Esophagus squamous epithelium (tissue), 5 donors: ENCODE measurements around the gene TMEM11. TPM values are rescaled to one million over a fixed set of nuclear protein-coding genes. Genes with fewer than 3 reads are reported as not detected.

ENCODE experiments used
- DNase-seq: peaks from one replicate; lab custom pipeline; 2025; lab: John Stamatoyannopoulos, UW
- H3K27ac ChIP-seq, 4 donors: fragments of 200-600 bp; sonication (generic); one replicate each; pipeline ENCODE4 v1.5.1; 2016 to 2019; ENCODE audit warnings: mild to moderate bottlenecking in 1 of 4
- H3K27me3 ChIP-seq, 4 donors: fragments of 200-600 bp; sonication (generic); 1 replicate in 3 of 4; 2 replicates in 1 of 4; pipeline versions ENCODE4 v1.5.1 to v1.6.0; 2017 to 2021; ENCODE audit warnings: antibody characterized with exemption in 1 of 4
- H3K36me3 ChIP-seq, 3 donors: fragments of 200-600 bp; sonication (generic); one replicate each; pipeline ENCODE4 v1.5.1; 2016 to 2019
- H3K4me1 ChIP-seq, 3 donors: fragments of 200-600 bp; sonication (generic); one replicate each; pipeline ENCODE4 v1.5.1; 2017 to 2019
- H3K4me3 ChIP-seq, 4 donors: fragments of 200-600 bp; sonication (generic); 1 replicate in 3 of 4; 2 replicates in 1 of 4; pipeline ENCODE4 v1.5.1; 2016 to 2019; ENCODE audit warnings: mild to moderate bottlenecking in 2 of 4, moderate library complexity in 1 of 4
- H3K9me3 ChIP-seq, 3 donors: fragments of 200-600 bp; sonication (generic); one replicate each; pipeline ENCODE4 v1.5.1; 2016 to 2019
- CTCF ChIP-seq, 6 experiments: fragments of 450-650 bp in 4 of 6; fragments of 200-600 bp in 2 of 6; sonication (generic) in 2 of 6; IDR thresholded peaks; one replicate each; pipeline ENCODE4 v1.5.1; 2016 to 2019; ENCODE audit warnings: antibody characterized with exemption in 6 of 6, mild to moderate bottlenecking in 4 of 6, moderate library complexity in 4 of 6
- POLR2A ChIP-seq, 4 donors: fragments of 450-650 bp; IDR thresholded peaks; one replicate each; pipeline ENCODE4 v1.6.1; 2017; ENCODE audit warnings: antibody characterized with exemption in 4 of 4, mild to moderate bottlenecking in 4 of 4, moderate library complexity in 3 of 4
- WGBS, 2 donors: methylation state at CpG; one replicate each; pipeline ENCODE4 v1.1.5; 2018; 5-methylcytosine and 5-hydroxymethylcytosine counted together
- intact Hi-C: fragments of 100-400 bp; cut with DNase I; formaldehyde crosslinking; loops from one replicate; pipeline ENCODE4 v1.15.0; 2022
- small RNA-seq, 4 donors: library from RNA; depleted of rRNA; stranded (forward); fragments of <200 nt; gene quantifications; one replicate each; pipeline ENCODE3, GENCODE V24; 2016
- total RNA-seq, 4 donors: library from RNA; depleted of rRNA; stranded (reverse); fragments of >200 nt; gene quantifications; one replicate each; pipeline ENCODE4 v1.1.0, GENCODE V29; 2016
- donor health status: DM: yes; HTN: yes; CAD: no.

The TMEM11 gene
- total RNA-seq, 4 donors from 2014 or later = 17.8 to 29.0 (median 20.2) TPM

- Histone ChIP-seq H3K9me3 (peaks cover 0 to 4% (median 3%) of the 10 kb centered on the region in 3 donors), H3K36me3 (peaks cover 0 to 6% (median 0%) of the 10 kb centered on the region in 3 donors), H3K27me3 (no peaks in the 10 kb centered on the region), H3K27ac (no peak overlapping the region), H3K4me1 (no peaks in the 10 kb centered on the region), H3K4me3 (no peak overlapping the region)
- TF ChIP-seq POLR2A (IDR thresholded peaks at IDR 0.05) (no peak), CTCF (IDR thresholded peaks at IDR 0.05) (no peak)
- 81 to 90% methylated on average over 1 of the region's 1 CpG for WGBS, 2 donors
- intact Hi-C loops = no loop called here
- DNase-seq = no peak
Measured at GRCh38 chr17:21149621-21150020, 64.3 kb downstream of the TMEM11 start.

Small RNAs within 50 kb of the gene (small RNA-seq; reads per million reads assigned to genes)
- 0 reads per million in 4 donors for gene RN7SL426P

Other genes starting within 250 kb of the TMEM11 start
- 10 to 100 TPM; 61.7 to 91.2 (median 78.0) TPM for gene USP22, start 171.2 kb downstream of the TMEM11 start, total RNA-seq
- gene DHRS7B, start 87.2 kb downstream of the TMEM11 start, total RNA-seq = 10 to 100 TPM; 18.8 to 32.4 (median 22.3) TPM
- 1 to 10 TPM; 2.4 to 5.1 (median 3.2) TPM for gene NATD1, start 39.2 kb upstream of the TMEM11 start, total RNA-seq
- gene MAP2K3, start 70.5 kb upstream of the TMEM11 start, total RNA-seq = 10 to 100 TPM; 24.1 to 53.6 (median 38.4) TPM
- gene KCNJ12, start 162.2 kb upstream of the TMEM11 start, total RNA-seq = under 1 TPM in 3 of 4 donors, not detected in 1; 0.09 to 0.73 (median 0.38) TPM